OCI-LY1 (cell line): ENCODE measurements around the gene AMIGO2.

Experiments used
- H2AFZ ChIP-seq: fragments of 200-600 bp; sonication (generic), shearing (Covaris generic); 2 replicates; pipeline ENCODE4 v1.6.0; 2014; ENCODE audit warnings: antibody characterized with exemption, mild to moderate bottlenecking, low read length
- H3F3A ChIP-seq: fragments of 200-600 bp; sonication (generic), shearing (Covaris generic); 2 replicates; pipeline ENCODE4 v1.6.0; 2014; ENCODE audit warnings: mild to moderate bottlenecking, antibody characterized with exemption, low read length, moderate library complexity; ENCODE audit not compliant: insufficient read depth
- H3K27ac ChIP-seq: fragments of 200-600 bp; sonication (generic); 2 replicates; pipeline ENCODE4 v1.5.1; 2014; ENCODE audit warnings: low read length, mixed run types, mild to moderate bottlenecking, low read depth; ENCODE audit not compliant: poor library complexity, severe bottlenecking
- H3K27me3 ChIP-seq: fragments of 200-600 bp; sonication (generic); 2 replicates; pipeline ENCODE4 v1.6.0; 2014; ENCODE audit warnings: antibody characterized with exemption, mild to moderate bottlenecking, low read length, moderate library complexity; ENCODE audit not compliant: insufficient read depth
- H3K36me3 ChIP-seq: fragments of 200-600 bp; sonication (generic); 2 replicates; pipeline ENCODE4 v1.6.1; 2014; ENCODE audit warnings: mild to moderate bottlenecking, antibody characterized with exemption, low read length, moderate library complexity, mixed read lengths; ENCODE audit not compliant: insufficient read depth
- H3K4me1 ChIP-seq: fragments of 200-600 bp; sonication (generic); 2 replicates; pipeline ENCODE4 v1.5.1; 2014; ENCODE audit warnings: mild to moderate bottlenecking, low read length, moderate library complexity; ENCODE audit not compliant: insufficient read depth, severe bottlenecking
- H3K4me2 ChIP-seq: fragments of 200-600 bp; sonication (generic), shearing (Covaris generic); 2 replicates; pipeline ENCODE4 v1.6.1; 2014; ENCODE audit warnings: low read length
- H3K4me3 ChIP-seq: fragments of 200-600 bp; sonication (generic); 2 replicates; pipeline ENCODE4 v1.5.1; 2014; ENCODE audit warnings: low read length, low read depth, mild to moderate bottlenecking, mixed read lengths; ENCODE audit not compliant: poor library complexity, severe bottlenecking
- H3K79me2 ChIP-seq: fragments of 200-600 bp; shearing (Covaris generic); 2 replicates; pipeline ENCODE4 v1.6.1; 2016; ENCODE audit warnings: mixed run types, low read length, mixed read lengths; ENCODE audit not compliant: insufficient read depth
- H3K9ac ChIP-seq: fragments of 200-600 bp; sonication (generic), shearing (Covaris generic); 2 replicates; pipeline ENCODE4 v1.6.1; 2014; ENCODE audit warnings: mild to moderate bottlenecking, low read length, mixed read lengths
- H3K9me2 ChIP-seq: fragments of 200-600 bp; sonication (generic), shearing (Covaris generic); 2 replicates; pipeline ENCODE4 v1.6.1; 2014; ENCODE audit warnings: low read depth, mild to moderate bottlenecking, low read length, mixed read lengths
- H3K9me3 ChIP-seq: fragments of 200-600 bp; shearing (Covaris generic); 2 replicates; pipeline ENCODE4 v1.6.1; 2014; ENCODE audit warnings: low read length, mixed read lengths
- H4K20me1 ChIP-seq: fragments of 200-600 bp; sonication (generic), shearing (Covaris generic); 2 replicates; pipeline ENCODE4 v1.6.0; 2016; ENCODE audit warnings: mild to moderate bottlenecking, low read length; ENCODE audit not compliant: insufficient read depth
- EZH2 ChIP-seq: fragments of 200-600 bp; sonication (generic), shearing (Covaris generic); IDR thresholded peaks from 2 replicates; pipeline ENCODE4 v1.8.0; 2017; ENCODE audit warnings: borderline replicate concordance, mixed run types, mild to moderate bottlenecking, antibody characterized with exemption, low read length, moderate library complexity, mixed read lengths
- TF ChIP-seq, protein P1 (sequence below): fragments of 200-600 bp; sonication (generic), shearing (Covaris generic); IDR thresholded peaks from 2 replicates; pipeline ENCODE4 v1.5.1; 2017; ENCODE audit warnings: mild to moderate bottlenecking, antibody characterized with exemption, low read length, moderate library complexity, mixed read lengths

AMIGO2 gene

DNA sequence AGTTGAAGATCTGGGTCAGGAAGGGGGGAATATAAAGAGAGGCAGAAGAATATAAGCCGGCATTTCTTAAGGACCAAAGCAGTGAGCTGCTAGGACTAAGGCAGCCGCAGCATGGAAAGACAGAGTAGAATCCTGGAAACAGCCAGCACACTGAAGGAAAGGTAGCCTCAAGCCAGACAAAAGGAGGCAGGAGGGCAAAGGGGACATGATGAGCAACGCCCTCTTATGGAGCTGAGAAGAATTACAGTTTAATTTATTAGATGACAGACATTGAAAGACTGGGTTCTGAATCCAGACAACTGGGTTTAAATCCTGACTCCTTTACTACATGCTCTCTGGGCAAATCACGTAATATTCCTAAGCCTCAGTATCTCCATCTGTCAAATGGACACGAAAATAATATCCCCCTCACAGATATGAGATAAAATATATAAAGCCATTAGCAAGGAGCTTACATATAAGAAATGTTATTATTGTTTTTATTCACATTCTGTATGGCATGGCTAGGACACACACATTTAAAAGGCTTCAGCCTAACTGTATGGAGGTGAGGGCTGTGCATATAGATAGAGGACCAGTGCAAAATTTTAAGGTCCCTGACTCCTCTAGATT is 8.4 kb downstream of the AMIGO2 start:
- Histone ChIP-seq H3F3A (no peaks in the 10 kb centered on the region), H3K4me3 (no peak overlapping the region), H3K9ac (no peak overlapping the region), H3K4me1 (no peaks in the 10 kb centered on the region), H3K4me2 (no peak overlapping the region), H3K9me2 (no peaks in the 10 kb centered on the region), H4K20me1 (no peaks in the 10 kb centered on the region), H3K79me2 (no peaks in the 10 kb centered on the region), H3K27ac (no peak overlapping the region), H2AFZ (no peak overlapping the region), H3K36me3 (no peaks in the 10 kb centered on the region), H3K9me3 (no peaks in the 10 kb centered on the region), H3K27me3 (no peaks in the 10 kb centered on the region)
- TF ChIP-seq EZH2 = no peak
- TF ChIP-seq, protein P1, sequence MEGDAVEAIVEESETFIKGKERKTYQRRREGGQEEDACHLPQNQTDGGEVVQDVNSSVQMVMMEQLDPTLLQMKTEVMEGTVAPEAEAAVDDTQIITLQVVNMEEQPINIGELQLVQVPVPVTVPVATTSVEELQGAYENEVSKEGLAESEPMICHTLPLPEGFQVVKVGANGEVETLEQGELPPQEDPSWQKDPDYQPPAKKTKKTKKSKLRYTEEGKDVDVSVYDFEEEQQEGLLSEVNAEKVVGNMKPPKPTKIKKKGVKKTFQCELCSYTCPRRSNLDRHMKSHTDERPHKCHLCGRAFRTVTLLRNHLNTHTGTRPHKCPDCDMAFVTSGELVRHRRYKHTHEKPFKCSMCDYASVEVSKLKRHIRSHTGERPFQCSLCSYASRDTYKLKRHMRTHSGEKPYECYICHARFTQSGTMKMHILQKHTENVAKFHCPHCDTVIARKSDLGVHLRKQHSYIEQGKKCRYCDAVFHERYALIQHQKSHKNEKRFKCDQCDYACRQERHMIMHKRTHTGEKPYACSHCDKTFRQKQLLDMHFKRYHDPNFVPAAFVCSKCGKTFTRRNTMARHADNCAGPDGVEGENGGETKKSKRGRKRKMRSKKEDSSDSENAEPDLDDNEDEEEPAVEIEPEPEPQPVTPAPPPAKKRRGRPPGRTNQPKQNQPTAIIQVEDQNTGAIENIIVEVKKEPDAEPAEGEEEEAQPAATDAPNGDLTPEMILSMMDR = peak; percentile 67

DNA sequence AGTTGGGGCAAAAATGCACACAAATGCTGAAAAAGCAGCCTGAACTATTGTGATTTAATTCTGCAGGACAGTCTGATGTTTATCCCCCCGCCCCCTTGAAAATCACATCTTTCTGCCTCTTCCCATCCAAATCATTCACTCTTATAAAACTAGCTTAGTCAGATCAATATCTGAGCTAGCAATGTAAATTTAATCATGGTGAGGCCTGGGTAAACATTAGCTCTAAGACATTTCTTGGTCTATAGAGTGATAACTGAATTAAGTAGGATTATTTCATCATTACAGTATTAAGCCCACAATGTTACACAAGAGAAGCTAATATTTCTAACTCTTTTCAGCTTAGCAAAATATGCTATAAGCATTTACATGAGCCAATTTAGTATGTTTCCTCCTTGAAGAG is 9.4 kb downstream of the AMIGO2 start:
- no peaks in the 10 kb centered on the region for H3K36me3 ChIP-seq
- no peak overlapping the region for H2AFZ ChIP-seq
- no peaks in the 10 kb centered on the region for H3K79me2 ChIP-seq
- no peak overlapping the region for H3K4me3 ChIP-seq
- no peaks in the 10 kb centered on the region for H3K4me1 ChIP-seq
- no peaks in the 10 kb centered on the region for H3K27me3 ChIP-seq
- H3K9ac ChIP-seq = no peak overlapping the region
- H4K20me1 ChIP-seq = no peaks in the 10 kb centered on the region
- no peak overlapping the region for H3K4me2 ChIP-seq
- TF ChIP-seq EZH2 = no peak
- TF ChIP-seq, protein P1 = no peak
- no peaks in the 10 kb centered on the region for H3K9me2 ChIP-seq
- H3K9me3 ChIP-seq = no peaks in the 10 kb centered on the region
- no peaks in the 10 kb centered on the region for H3F3A ChIP-seq
- no peak overlapping the region for H3K27ac ChIP-seq

DNA sequence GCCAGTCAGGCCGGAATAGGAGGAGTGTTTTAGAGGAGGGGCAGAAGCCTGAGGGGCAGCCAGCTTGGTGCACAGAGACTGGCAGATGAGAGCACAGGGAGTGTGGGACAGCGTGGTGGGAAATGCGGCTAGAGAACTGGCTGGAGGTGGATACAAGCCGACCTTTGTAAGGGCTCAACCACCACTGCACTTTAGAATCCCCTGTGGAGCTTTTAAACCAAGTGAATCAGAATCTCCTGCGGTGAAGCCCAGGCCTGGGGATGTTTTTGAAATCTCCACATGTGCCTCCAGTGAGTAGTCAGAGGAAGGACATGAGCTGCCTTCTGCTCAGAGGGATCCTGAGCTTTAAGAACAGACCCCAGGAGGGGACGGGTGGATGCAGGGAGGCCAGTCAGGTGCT is 11.2 kb downstream of the AMIGO2 start:
- no peaks in the 10 kb centered on the region for H3K9me3 ChIP-seq
- H3K79me2 ChIP-seq = no peaks in the 10 kb centered on the region
- H3K27me3 ChIP-seq = no peaks in the 10 kb centered on the region
- H3K9me2 ChIP-seq = no peaks in the 10 kb centered on the region
- no peak overlapping the region for H2AFZ ChIP-seq
- H3F3A ChIP-seq = no peaks in the 10 kb centered on the region
- H3K9ac ChIP-seq = no peak overlapping the region
- no peak overlapping the region for H3K27ac ChIP-seq
- no peaks in the 10 kb centered on the region for H3K4me1 ChIP-seq
- no peak overlapping the region for H3K4me3 ChIP-seq
- H3K36me3 ChIP-seq = no peaks in the 10 kb centered on the region
- H3K4me2 ChIP-seq = no peak overlapping the region
- no peaks in the 10 kb centered on the region for H4K20me1 ChIP-seq
- TF ChIP-seq, protein P1 = no peak
- TF ChIP-seq EZH2 = no peak
